ENCODE results near the gene ENKD1.

GRCh38 chr16:67714522-67714921 is 48.0 kb upstream of the ENKD1 start:
- TF ChIP-seq, protein P1, sequence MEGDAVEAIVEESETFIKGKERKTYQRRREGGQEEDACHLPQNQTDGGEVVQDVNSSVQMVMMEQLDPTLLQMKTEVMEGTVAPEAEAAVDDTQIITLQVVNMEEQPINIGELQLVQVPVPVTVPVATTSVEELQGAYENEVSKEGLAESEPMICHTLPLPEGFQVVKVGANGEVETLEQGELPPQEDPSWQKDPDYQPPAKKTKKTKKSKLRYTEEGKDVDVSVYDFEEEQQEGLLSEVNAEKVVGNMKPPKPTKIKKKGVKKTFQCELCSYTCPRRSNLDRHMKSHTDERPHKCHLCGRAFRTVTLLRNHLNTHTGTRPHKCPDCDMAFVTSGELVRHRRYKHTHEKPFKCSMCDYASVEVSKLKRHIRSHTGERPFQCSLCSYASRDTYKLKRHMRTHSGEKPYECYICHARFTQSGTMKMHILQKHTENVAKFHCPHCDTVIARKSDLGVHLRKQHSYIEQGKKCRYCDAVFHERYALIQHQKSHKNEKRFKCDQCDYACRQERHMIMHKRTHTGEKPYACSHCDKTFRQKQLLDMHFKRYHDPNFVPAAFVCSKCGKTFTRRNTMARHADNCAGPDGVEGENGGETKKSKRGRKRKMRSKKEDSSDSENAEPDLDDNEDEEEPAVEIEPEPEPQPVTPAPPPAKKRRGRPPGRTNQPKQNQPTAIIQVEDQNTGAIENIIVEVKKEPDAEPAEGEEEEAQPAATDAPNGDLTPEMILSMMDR (IDR thresholded peaks at IDR 0.05): no peak
- TF ChIP-seq EP300 (IDR thresholded peaks at IDR 0.05; ENCODE audit: low read depth) (no peak), POLR2A (IDR thresholded peaks at IDR 0.05) (no peak)

Measured in transverse colon (tissue), 3 donors.